Measurements from ENCODE around the gene MATN1.

- no peak for TF ChIP-seq CTCF (conservative IDR thresholded peaks at IDR 0.05; ENCODE audit: low read length)
- TF ChIP-seq EZH2phosphoT487 (IDR thresholded peaks at IDR 0.05; ENCODE audit: borderline replicate concordance), result no peak
These were observed 30.5 kb downstream of the MATN1 start for GRCh38 chr1:30692948-30693301.

All from Loucy (cell line).